ENCODE results near the gene ADAMTS14. TPM values are rescaled to one million over a fixed set of nuclear protein-coding genes. Genes with fewer than 3 reads are reported as not detected.

ADAMTS14 gene
- total RNA-seq, 1 experiment from 2014 or later = 7.6 TPM

DNA sequence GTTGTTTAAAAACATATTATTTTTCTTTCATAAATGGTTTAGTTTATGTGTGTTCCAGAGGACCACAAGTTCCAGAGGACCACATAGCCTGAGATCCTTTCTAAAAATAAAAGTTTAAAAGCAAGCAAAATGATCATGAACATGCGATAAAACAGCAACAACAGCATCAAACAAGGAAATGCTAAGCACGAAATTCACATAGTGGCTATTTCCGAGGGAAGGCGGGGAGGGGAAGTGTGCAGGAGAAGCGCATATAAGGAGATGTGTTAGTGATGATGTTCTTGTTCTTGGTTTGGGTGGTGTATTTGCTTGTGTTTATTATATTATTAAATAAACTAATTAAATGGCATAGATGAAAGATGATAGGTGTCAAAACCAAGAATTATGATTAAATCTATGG is 111.7 kb downstream of the ADAMTS14 start:
- H3K36me3 ChIP-seq = no peaks in the 10 kb centered on the region
- no peaks in the 10 kb centered on the region for H3K4me1 ChIP-seq
- no peaks in the 10 kb centered on the region for H3K27me3 ChIP-seq
- H3K4me3 ChIP-seq = no peak overlapping the region
- no peaks in the 10 kb centered on the region for H3K9me3 ChIP-seq (replicated peaks)
- no peak for DNase-seq
- H3K27ac ChIP-seq = no peak overlapping the region

DNA sequence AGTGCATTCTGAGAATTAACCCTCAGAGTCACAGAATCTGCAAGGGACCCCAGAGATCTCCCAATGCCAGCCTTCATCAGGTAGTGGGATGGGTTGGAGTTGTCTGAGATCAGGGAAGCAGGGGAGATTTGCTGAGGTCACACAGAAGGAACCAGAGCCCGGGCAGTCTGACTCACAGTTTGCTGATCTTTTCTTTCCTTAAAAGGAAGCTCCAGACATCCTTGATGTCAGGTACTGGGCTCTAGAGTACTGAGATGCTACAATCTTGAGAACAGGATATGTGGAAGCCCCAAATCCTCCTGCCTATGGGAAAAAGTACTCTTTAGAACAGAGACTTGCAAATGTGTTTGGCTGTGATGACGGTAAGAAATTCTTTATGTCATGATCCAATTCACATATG is 112.2 kb downstream of the ADAMTS14 start:
- H3K27ac ChIP-seq = no peak overlapping the region
- DNase-seq = no peak

DNA sequence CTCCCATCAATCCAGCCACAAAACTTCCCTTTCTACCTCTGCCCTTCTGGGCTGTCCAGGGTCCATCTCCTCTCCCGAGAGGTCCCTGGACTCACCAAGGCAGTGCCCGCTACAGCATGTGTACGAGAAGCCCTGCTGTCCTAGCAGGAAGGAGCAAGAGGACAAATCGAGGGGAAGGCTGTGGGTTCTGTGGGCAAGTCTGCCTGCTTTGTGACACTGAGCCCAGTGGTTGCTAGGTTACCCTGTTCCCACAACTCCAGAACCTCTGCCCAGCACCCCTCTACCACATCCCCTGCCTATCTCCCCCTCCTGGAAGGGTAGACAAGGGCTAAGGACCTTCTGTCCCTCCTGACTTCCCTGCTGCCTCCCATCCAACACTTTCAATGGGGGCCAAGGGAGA is 112.9 kb downstream of the ADAMTS14 start, which contains the start of gene TBATA:
Gene TBATA (minus strand): TSS at position 188 of the 400 bp plus-strand sequence. CDS start 1,998 bp downstream, outside the sequence.
- H3K4me1 ChIP-seq = no peaks in the 10 kb centered on the region
- no peak within 1 kb of the TSS for H3K27ac ChIP-seq
- H3K27me3 ChIP-seq = no peaks in the 10 kb centered on the region
- DNase-seq = no peak
- no peaks in the 10 kb centered on the region for H3K36me3 ChIP-seq
- H3K9me3 ChIP-seq (replicated peaks) = no peaks in the 10 kb centered on the region
- H3K4me3 ChIP-seq = no peak within 1 kb of the TSS

More for the DNA sequence above, 112.2 kb downstream of the ADAMTS14 start:
- H3K27me3 ChIP-seq = no peaks in the 10 kb centered on the region
- no peak overlapping the region for H3K4me3 ChIP-seq
- H3K9me3 ChIP-seq (replicated peaks) = no peaks in the 10 kb centered on the region
- no peaks in the 10 kb centered on the region for H3K36me3 ChIP-seq
- H3K4me1 ChIP-seq = no peaks in the 10 kb centered on the region

DNA sequence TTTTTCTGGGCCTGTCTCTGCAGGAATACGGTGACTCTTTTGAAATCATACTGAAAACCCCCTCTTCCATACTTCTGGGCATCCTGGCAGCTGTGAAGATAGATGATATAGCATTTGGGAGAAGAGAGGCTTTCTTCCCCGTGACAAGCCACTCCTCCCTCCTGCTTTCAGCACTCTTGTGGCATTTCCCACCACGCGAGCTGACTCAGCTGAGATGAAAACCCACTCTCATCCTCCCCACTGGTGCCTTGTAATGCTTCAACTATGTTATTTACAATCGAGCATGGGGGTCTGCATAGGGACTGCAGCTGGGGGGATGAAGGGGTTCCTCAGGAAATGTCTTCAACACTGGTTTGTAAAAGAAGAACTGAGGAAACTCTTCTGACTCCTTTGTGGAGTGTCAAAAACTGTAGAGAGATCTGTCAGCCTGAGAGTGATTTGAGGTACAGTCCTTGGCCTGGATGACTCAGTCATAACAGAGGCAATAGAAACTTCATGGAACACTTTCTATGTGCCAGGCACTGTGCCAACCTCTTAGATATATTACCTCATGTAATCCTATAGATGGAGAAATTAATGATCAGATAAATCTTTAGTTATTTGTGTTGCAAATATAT is 114.6 kb downstream of the ADAMTS14 start:
- no peaks in the 10 kb centered on the region for H3K9me3 ChIP-seq (replicated peaks)
- H3K27ac ChIP-seq = no peak overlapping the region
- H3K4me1 ChIP-seq = no peaks in the 10 kb centered on the region
- no peak for DNase-seq
- H3K27me3 ChIP-seq = no peaks in the 10 kb centered on the region
- no peak overlapping the region for H3K4me3 ChIP-seq
- no peaks in the 10 kb centered on the region for H3K36me3 ChIP-seq

DNA sequence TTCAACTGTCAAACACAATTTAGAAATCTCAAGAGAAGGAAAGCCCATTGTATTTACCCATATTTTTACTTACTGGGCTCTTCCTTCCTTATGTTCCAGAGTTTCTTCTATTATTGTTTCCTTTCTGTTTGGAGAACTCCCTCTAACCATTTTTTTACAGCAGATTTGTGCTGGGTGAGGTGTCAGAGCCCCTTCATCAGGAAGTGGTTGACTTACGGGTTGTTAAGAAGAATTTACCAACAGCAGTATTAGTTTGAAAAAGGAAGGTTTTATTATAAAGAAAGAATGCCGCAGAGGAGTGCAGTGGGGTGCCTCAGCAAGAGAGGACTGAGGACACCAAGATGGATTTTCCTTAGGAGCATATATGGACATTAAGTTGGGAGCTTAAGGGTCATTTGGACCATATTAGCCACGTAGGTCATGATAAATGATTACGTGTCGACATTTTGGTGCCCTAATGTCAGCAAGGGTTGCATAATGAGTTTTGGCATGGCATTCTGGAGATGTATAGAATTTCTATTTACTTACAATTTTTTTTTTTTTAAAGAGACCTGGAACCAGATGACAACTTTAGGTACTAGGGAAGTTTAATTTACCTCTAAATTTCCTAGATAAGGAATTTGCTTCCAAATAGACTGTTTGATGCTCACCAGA is 119.2 kb downstream of the ADAMTS14 start:
- Histone ChIP-seq H3K27ac (no peak overlapping the region), H3K4me1 (no peaks in the 10 kb centered on the region), H3K9me3 (replicated peaks) (no peaks in the 10 kb centered on the region), H3K27me3 (no peaks in the 10 kb centered on the region), H3K4me3 (no peak overlapping the region), H3K36me3 (no peaks in the 10 kb centered on the region)
- no peak for DNase-seq

DNA sequence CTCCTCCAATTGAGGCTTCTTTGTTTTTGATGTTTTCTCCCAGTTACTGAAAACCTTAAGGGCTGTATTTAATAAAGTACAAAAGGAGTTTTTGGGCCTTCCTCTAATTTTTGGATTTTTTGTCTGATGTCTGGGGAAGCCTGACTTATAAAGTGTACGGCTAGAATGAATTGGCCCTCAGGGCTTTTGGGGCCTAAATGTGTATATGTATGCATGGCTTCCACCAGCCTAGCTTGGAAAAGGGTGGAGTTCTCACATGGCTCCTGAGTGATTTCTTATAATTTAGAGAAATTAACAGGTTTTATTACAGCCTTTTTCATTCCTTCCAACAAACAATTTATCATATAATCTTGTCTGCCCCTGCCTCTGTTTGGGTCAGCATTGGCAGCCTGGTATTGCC is 123.3 kb downstream of the ADAMTS14 start:
- DNase-seq = no peak
- Histone ChIP-seq H3K4me1 (no peaks in the 10 kb centered on the region), H3K9me3 (replicated peaks) (no peaks in the 10 kb centered on the region), H3K27ac (no peak overlapping the region), H3K4me3 (no peak overlapping the region), H3K36me3 (no peaks in the 10 kb centered on the region), H3K27me3 (no peaks in the 10 kb centered on the region)

DNA sequence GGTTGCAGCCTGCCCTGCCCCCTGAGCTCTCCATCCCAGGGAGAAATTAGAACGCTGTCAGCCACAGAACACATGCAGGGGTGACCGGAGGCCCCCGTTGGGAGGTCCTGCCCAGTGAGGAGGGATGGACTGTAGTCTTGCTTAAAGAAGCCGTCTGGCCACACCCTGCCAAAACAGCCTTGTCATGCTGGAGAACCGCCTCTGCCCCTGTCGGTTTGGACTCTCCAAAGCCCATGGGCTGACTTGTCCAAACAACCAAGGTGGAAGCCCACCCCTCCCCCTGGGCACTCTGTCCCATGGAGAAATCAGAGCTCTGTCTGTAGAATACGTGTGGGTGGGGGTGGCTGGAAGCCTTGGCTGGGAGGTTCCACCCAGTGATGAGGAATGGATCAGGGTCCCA is 125.5 kb downstream of the ADAMTS14 start:
- no peak overlapping the region for H3K4me3 ChIP-seq
- no peak for DNase-seq
- H3K36me3 ChIP-seq = no peaks in the 10 kb centered on the region
- H3K27ac ChIP-seq = no peak overlapping the region
- no peaks in the 10 kb centered on the region for H3K4me1 ChIP-seq
- no peaks in the 10 kb centered on the region for H3K27me3 ChIP-seq
- H3K9me3 ChIP-seq (replicated peaks) = no peaks in the 10 kb centered on the region

DNA sequence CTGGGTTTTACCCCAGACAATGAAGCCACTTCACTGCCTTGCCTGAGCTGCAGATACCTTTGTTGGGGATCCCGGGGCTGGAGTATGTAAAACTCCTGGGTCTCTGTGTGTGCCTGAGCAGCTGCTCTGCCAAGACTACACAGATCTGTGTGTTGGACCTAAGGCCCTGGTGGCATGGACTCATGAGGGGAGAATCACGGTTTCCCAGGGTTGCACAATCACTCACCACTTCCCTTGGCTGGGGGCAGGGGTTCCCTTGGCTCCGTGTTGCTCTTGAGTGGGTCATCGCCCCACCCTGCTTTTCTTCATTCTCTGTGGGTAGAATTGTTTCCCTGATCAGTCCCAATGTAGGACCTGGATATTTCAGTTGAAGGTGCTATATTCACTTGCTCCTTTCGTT is 126.8 kb downstream of the ADAMTS14 start:
- Histone ChIP-seq H3K36me3 (no peaks in the 10 kb centered on the region), H3K4me1 (no peaks in the 10 kb centered on the region), H3K4me3 (no peak overlapping the region), H3K9me3 (replicated peaks) (no peaks in the 10 kb centered on the region), H3K27ac (no peak overlapping the region), H3K27me3 (no peaks in the 10 kb centered on the region)
- no peak for DNase-seq

DNA sequence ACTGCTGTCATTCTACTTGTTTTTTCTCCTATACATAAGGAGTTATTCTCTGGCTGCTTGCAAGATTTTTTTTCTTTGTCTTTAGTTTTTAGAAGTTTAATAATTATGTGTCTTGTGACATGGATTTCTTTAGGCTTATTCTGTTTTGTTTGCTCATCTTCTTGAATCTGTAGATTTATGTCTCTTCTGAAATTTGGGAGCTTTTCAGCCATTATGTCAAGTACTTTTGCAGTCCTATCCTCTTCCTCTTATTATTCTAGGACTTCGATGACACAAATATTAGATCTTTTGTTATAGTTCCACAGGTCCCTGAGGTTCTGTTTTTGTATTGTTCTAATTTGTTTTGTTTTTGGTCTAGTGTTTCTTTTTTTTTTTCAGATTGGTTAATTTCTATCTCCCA is 129.5 kb downstream of the ADAMTS14 start:
- no peaks in the 10 kb centered on the region for H3K27me3 ChIP-seq
- H3K9me3 ChIP-seq (replicated peaks) = no peaks in the 10 kb centered on the region
- H3K4me3 ChIP-seq = no peak overlapping the region
- DNase-seq = no peak
- H3K36me3 ChIP-seq = no peaks in the 10 kb centered on the region
- H3K27ac ChIP-seq = no peak overlapping the region
- peaks cover 13% of the 10 kb centered on the region for H3K4me1 ChIP-seq

DNA sequence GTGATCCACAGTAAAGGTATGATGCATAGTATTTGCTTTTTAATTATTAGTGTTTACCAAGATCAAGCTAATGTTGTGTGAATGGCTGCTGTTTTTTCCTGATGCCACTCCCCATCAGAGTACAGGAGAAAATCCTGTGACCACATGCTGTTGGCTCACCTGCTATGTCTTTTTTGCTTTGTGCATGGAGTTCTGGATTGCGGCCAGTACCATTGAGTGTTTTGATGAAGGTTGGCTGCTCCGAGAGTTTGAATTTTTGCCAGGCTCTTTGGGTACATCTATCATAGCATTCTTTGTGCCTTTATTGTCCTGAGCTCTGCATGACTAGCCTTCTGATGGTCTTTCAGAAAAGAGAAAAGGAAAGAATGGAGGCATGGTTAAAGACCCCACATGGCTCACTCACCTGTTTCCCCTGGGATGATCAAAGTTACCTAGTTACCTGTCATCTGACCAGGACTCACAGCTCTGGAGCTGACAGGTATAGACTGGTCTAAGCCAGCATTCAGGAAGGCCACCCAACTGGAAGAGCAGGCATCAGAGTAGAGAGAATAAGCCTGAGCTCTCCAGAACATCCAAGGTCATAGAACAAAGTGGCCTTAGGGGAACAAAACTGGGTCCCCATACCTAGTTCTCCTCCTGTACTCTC is 131.6 kb downstream of the ADAMTS14 start:
- Histone ChIP-seq H3K36me3 (no peaks in the 10 kb centered on the region), H3K4me3 (no peak overlapping the region), H3K27ac (no peak overlapping the region), H3K27me3 (no peaks in the 10 kb centered on the region), H3K4me1 (peaks cover 13% of the 10 kb centered on the region), H3K9me3 (replicated peaks) (no peaks in the 10 kb centered on the region)
- no peak for DNase-seq

DNA sequence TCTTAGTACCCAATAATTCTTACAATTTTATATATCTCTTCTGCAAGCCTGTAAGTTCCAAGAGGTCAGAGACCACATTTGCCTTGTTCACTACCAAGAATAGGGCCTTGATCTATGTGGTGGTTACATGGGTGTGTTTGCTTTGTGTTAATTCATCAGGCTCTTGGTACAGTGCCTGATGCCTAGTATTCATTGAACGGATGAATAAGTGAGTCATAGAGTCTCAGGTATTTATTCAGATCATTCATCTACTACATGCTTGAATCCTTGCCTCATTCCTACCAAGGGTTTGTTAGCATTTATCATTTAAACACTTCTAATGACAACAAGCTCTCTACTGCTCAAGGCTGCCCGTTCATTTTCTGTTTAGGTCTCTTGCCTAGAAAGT is 132.1 kb downstream of the ADAMTS14 start:
- H3K36me3 ChIP-seq = no peaks in the 10 kb centered on the region
- no peak for DNase-seq
- no peak overlapping the region for H3K4me3 ChIP-seq
- H3K27ac ChIP-seq = no peak overlapping the region
- H3K4me1 ChIP-seq = peaks cover 13% of the 10 kb centered on the region
- no peaks in the 10 kb centered on the region for H3K9me3 ChIP-seq (replicated peaks)
- no peaks in the 10 kb centered on the region for H3K27me3 ChIP-seq

DNA sequence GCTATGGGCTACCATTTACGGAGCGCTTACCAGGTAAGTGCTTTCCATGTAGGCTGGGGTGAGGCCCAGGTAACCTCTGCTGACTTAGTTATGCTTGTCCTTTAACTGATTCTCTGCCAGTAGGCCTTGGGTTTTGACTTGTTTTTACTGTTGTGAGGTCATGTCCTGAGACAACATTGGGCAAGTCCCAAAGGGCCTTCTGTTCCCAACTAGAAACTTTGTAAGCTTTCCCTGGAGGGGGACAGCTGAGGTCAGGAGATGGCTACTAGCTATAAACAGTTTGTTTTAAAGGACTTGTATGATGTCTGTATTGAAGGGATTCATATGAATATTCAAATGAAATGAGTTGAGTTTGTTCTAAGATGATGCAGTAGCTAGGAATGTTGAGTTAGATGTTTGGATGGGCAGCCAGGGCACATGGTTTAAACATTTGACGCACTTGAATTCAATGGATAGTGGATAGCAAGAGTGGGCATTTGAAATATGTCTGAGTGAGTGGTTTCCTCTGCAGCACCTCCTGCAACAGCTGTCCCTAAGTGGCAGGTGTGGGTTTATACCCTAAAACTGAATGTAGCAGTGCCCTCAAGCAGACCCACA is 133.4 kb downstream of the ADAMTS14 start:
- no peak overlapping the region for H3K4me3 ChIP-seq
- peak; percentile 32 to 50 for DNase-seq
- H3K9me3 ChIP-seq (replicated peaks) = no peaks in the 10 kb centered on the region
- no peaks in the 10 kb centered on the region for H3K36me3 ChIP-seq
- peaks cover 13% of the 10 kb centered on the region for H3K4me1 ChIP-seq
- H3K27me3 ChIP-seq = no peaks in the 10 kb centered on the region
- no peak overlapping the region for H3K27ac ChIP-seq

DNA sequence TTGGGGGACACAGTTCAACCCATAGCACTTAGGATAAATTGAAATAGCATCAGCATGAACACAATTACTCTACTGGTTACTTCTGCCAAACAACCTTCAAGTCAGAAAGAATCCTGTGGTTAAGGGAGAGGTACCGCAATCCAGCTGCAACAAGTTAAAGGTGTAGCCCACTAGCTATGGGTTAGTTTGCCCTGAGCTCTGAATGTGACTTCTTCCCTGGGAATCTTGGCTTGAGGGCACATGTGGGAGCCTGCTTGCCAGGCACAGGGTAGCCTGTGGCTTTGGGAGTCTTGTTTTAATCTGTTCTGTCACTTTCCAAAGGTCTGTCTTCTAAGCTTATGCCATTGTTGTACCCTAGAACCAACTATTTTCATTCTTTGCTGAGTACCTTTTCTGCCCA is 134.5 kb downstream of the ADAMTS14 start:
- no peak overlapping the region for H3K4me3 ChIP-seq
- peaks cover 13% of the 10 kb centered on the region for H3K4me1 ChIP-seq
- DNase-seq = no peak
- no peak overlapping the region for H3K27ac ChIP-seq
- no peaks in the 10 kb centered on the region for H3K36me3 ChIP-seq
- no peaks in the 10 kb centered on the region for H3K9me3 ChIP-seq (replicated peaks)
- H3K27me3 ChIP-seq = no peaks in the 10 kb centered on the region

DNA sequence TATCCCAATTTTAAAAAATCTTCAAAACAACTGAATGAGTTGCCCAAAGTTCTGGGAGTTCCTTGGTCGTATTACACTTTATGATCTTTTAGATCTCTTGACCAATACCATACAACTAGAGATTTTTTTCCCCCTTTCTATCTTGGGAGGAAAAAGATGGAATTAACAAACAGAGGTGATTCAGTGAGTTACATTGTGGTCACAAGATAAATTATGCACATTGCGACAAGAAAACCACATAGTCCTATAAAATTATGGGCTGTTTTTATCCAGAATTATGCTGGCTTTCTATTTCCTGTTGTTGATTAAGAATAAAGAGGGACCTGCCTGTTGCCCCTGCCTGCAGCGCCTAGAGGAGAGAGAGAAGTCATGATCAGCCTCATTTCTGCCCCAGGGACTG is 135.2 kb downstream of the ADAMTS14 start:
- no peaks in the 10 kb centered on the region for H3K9me3 ChIP-seq (replicated peaks)
- no peak for DNase-seq
- H3K27ac ChIP-seq = no peak overlapping the region
- no peak overlapping the region for H3K4me3 ChIP-seq
- peaks cover 13% of the 10 kb centered on the region for H3K4me1 ChIP-seq
- no peaks in the 10 kb centered on the region for H3K36me3 ChIP-seq
- H3K27me3 ChIP-seq = no peaks in the 10 kb centered on the region

DNA sequence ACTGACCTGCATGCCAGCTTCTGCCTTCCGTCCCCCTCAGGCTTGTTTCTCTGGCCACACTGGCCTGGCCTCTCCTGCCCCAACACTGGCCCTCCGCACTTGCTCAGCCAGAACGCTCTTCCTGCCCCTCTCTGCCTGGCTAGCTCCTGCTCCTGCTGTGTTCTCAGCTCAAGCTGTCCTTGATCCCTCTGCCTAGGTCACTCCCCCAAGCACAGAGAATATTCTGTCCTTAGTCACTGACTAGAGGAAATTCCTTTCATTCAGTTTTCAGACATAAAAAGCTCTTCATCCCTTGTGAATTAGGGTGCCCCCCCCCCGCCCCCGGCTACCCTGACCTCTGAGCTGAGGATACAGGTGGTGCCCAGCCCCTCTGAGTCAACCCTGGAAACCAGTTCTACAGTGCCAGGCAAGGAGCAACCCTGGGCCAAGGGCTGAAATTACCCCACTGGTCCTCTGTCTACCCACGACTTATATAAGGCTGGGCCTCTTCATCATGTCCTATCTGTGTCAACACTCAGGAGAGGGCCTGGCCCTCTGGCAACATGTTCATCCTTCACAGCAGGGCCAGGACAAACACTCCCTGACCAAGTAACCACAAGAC is 136.8 kb downstream of the ADAMTS14 start:
- Histone ChIP-seq H3K4me3 (no peak overlapping the region), H3K27me3 (no peaks in the 10 kb centered on the region), H3K36me3 (no peaks in the 10 kb centered on the region), H3K27ac (no peak overlapping the region), H3K4me1 (peaks cover 13% of the 10 kb centered on the region), H3K9me3 (replicated peaks) (no peaks in the 10 kb centered on the region)
- no peak for DNase-seq

Measured in SJCRH30 (cell line).